GM06990 (cell line): ENCODE measurements around the gene MAST2.

Experiments used
- DNase-seq: peaks from one replicate; pipeline ENCODE4 v3.0.0-alpha.2; 2011; ENCODE audit not compliant: insufficient read length; ENCODE audit errors: extremely low read depth
- H3K27me3 ChIP-seq: replicated peaks from 2 replicates; pipeline ENCODE4 v1.6.0; 2011; ENCODE audit warnings: low read length; ENCODE audit not compliant: control insufficient read depth, insufficient read depth
- H3K36me3 ChIP-seq: 2 replicates; pipeline ENCODE4 v1.5.1; 2011; ENCODE audit warnings: low read length; ENCODE audit not compliant: control insufficient read depth, insufficient read depth
- H3K4me3 ChIP-seq: replicated peaks from 2 replicates; pipeline ENCODE4 v1.5.1; 2011; ENCODE audit warnings: low read depth, mild to moderate bottlenecking, control low read depth, low read length
- CTCF ChIP-seq: IDR thresholded peaks from 2 replicates; pipeline ENCODE4 v1.5.1; 2011; ENCODE audit warnings: low read length, control low read depth, mild to moderate bottlenecking, inconsistent platforms; ENCODE audit not compliant: insufficient read depth, poor library complexity, severe bottlenecking

MAST2 gene

GRCh38 chr1:45971335-45971734 lies 167.9 kb downstream of the MAST2 start:
- no peak for DNase-seq
- Histone ChIP-seq H3K36me3 (no peaks in the 10 kb centered on the region), H3K4me3 (no peak overlapping the region), H3K27me3 (no peaks in the 10 kb centered on the region)
- no peak for TF ChIP-seq CTCF

GRCh38 chr1:45971922-45972531 lies 168.6 kb downstream of the MAST2 start:
- H3K4me3 ChIP-seq = no peak overlapping the region
- no peaks in the 10 kb centered on the region for H3K27me3 ChIP-seq
- no peaks in the 10 kb centered on the region for H3K36me3 ChIP-seq
- no peak for TF ChIP-seq CTCF
- no peak for DNase-seq

GRCh38 chr1:45972621-45973020 lies 169.2 kb downstream of the MAST2 start:
- no peak for DNase-seq
- H3K36me3 ChIP-seq = no peaks in the 10 kb centered on the region
- TF ChIP-seq CTCF = no peak
- H3K4me3 ChIP-seq = no peak overlapping the region
- no peaks in the 10 kb centered on the region for H3K27me3 ChIP-seq

GRCh38 chr1:45973121-45973520 lies 169.7 kb downstream of the MAST2 start:
- Histone ChIP-seq H3K36me3 (no peaks in the 10 kb centered on the region), H3K27me3 (no peaks in the 10 kb centered on the region), H3K4me3 (no peak overlapping the region)
- DNase-seq = no peak
- no peak for TF ChIP-seq CTCF

GRCh38 chr1:45974541-45975269 lies 171.3 kb downstream of the MAST2 start:
- H3K36me3 ChIP-seq = no peaks in the 10 kb centered on the region
- DNase-seq = no peak
- no peak overlapping the region for H3K4me3 ChIP-seq
- TF ChIP-seq CTCF = no peak
- no peaks in the 10 kb centered on the region for H3K27me3 ChIP-seq
